ENCODE data around the gene VPS33B.
"Not testable (repeated sequence)": the region's sequence is repeated elsewhere in the genome, so short reads cannot be mapped to it uniquely, and the experiment has no call there.

Gene VPS33B

DNA sequence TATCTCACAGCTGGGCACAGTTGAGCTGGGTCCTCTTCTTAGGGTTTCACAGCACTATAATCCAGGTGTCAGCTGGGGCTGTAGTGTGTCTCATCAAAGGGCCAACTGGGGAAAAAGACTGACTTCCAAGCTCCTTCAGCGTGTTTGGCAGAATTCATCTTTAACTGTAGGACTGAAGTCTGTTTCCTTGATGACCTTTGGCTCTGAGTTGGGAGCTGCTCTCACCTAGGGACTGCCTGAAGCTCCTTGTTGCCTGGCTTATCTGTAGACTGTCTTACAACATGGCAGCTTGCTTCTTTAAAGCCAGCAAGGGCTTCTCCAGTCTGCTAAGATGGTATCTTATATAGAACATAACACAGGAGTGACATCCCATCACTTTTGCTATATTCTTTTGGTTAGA lies 5.3 kb upstream of the VPS33B start:
- DNase-seq = no peak

DNA sequence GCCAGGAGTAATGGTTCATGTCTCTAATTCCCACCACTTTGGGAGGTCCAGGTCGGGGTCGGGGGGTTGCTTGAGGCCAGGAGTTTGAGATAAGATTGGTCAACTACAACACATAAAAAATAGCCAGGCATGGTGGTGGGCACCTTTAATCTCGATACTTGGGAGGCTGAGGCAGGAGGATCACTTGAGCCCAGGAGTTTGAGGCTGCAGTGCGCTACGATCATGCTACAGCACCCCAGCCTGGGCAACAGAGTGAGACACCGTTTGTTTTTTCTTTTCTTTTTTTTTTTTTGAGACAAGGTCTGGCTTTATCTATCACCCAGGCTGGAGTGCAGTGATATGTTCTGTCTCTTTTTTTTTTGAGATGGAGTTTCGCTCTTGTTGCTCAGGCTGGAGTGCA lies 1.3 kb upstream of the VPS33B start:
- no peak for DNase-seq

DNA sequence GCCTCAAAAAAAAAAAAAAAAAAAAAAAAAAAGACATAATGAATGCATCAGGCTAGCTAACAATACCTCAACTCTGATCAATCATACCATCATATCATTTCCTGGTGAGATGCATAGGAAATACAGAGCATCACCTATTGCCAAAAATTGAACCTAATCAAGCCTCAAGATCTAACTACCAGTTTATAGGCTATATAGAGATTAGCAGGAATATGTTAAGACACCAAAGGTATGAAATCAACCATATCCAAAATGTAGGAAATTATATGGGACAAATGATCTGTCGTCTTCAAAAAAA lies 387 bp upstream of the VPS33B start:
- no peak for DNase-seq

- no peak for DNase-seq
Measured at GRCh38 chr15:91021516-91022074, 799 bp downstream of the VPS33B start.

- no peak for DNase-seq
Measured at GRCh38 chr15:91018158-91018557, 4.2 kb downstream of the VPS33B start.

- no peak for DNase-seq
Measured at GRCh38 chr15:91017716-91018115, 4.7 kb downstream of the VPS33B start.

GRCh38 chr15:91013701-91014100 lies 8.7 kb downstream of the VPS33B start:
- DNase-seq = not testable (repeated sequence)

DNA sequence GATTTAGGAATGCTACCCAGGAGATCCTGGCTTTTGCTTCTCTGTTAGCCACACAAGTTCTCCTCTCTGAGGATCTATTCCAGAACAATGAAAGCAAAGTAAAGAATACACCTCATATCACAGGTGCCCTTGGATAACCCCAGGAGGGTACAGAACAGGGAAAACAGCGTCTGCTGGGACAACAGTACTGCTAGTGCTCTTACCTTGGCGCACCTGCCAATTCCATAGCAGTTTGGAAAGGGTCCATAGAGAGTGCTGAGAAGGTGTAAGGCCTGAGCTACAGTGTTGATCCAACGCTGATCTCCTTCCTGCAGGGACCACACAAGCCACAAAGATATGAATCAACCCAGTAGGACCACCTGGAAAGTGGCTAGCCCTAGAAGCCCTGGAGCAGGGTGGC lies 15.1 kb downstream of the VPS33B start:
- DNase-seq = no peak

- no peak for DNase-seq
Measured at GRCh38 chr15:91001209-91001608, 21.2 kb downstream of the VPS33B start.

DNA sequence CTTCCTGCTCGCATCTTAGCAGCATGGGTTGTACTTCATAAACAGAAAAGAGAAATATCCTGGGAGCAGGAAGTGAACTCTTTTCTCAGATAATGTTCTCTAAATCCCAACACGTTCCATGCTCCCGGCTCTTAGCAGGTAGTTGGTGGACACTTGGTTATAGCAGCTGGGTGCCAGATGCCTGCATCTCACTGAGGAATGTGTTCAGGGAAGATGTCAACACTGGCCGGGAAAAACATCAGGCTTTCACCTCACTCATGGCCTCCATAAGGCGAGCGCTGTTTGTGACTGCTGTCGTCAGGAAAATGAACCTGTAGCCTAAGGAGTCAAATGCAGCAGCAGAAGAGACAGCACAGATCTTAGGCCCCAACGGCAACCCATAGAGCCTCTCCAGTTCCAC lies 23.7 kb downstream of the VPS33B start:
- no peak for DNase-seq

- peak; percentile 99 for DNase-seq
Measured at GRCh38 chr15:90994417-90995311, 27.7 kb downstream of the VPS33B start, which contains the start of gene PRC1. PRC1 (minus strand) TSS chr15:90994535; CDS start chr15:90994417, 118 bp downstream.

DNA sequence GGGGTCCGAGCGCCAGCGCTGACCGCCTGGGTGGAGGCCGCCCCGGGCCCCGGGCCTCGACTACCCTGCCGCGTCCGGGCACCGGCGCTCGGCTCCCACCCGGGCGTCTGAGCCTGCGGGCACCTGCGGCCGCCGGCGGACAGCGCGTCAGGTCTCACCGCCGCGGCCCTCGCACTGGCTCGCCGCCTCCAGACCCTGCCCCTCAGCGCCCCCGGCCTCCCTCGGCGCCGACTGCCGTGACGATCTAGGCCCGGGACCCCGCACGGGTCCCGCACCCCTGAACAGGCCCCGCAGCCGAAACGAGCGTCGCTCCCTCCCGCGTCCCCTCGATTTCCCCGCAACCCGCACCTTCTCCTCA lies 28.4 kb downstream of the VPS33B start:
- no peak for DNase-seq

- no peak for DNase-seq
Measured at GRCh38 chr15:90991587-90992285, 30.7 kb downstream of the VPS33B start.

DNA sequence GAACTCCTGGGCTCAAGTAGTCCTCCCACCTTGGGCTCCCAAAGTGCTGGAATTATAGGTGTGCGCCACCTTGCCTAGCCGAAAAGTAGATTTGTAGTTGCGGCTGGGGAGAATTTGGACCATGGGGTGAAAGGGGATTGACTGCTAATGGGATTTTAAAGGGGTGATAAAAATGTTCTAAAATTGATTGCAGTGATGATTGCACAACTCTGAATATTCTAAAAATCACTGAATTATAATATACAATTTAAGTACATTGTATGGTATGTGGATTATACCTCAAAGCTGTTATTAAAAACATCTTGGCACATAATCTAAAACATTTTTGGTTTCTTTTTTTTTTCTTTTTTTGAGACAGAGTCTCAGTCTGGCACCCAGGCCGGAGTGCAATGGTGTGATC lies 31.9 kb downstream of the VPS33B start:
- no peak for DNase-seq

DNA sequence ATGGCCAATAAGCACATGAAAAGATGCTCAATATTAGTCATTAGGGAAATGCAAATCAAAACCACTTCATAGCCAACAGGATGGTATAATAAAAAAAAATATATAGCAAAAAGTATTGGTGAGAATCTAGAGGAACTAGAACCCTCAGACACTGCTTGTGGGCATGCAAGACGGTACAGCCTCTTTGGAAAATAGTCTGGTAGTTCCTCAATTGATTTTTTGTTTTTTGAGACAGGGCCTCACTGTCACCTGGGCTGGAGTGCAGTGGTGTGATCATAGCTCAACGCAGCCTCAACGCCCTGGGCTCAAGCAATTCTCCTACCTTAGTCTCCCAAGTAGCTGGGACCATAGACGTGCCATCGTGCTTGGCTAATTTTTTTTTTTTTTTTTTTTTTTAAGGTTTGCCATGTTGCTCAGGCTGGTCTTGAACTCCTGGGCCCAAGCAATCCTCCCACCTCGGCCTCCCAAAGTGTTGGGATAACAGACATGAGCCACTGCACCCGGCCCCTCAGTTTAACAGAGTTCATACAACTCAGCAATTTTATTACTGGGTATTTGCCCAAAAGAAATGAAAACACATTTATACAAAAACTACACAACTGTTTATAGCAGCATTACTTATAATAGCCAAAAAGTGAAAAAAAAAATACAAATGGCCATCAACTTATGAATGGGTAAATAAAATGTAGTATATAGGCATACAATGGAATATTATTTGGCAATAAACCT lies 33.2 kb downstream of the VPS33B start:
- DNase-seq = no peak

GRCh38 chr15:90988296-90988695 lies 34.1 kb downstream of the VPS33B start:
- no peak for DNase-seq

- DNase-seq = no peak
Measured at GRCh38 chr15:90987561-90988141, 34.7 kb downstream of the VPS33B start.

DNA sequence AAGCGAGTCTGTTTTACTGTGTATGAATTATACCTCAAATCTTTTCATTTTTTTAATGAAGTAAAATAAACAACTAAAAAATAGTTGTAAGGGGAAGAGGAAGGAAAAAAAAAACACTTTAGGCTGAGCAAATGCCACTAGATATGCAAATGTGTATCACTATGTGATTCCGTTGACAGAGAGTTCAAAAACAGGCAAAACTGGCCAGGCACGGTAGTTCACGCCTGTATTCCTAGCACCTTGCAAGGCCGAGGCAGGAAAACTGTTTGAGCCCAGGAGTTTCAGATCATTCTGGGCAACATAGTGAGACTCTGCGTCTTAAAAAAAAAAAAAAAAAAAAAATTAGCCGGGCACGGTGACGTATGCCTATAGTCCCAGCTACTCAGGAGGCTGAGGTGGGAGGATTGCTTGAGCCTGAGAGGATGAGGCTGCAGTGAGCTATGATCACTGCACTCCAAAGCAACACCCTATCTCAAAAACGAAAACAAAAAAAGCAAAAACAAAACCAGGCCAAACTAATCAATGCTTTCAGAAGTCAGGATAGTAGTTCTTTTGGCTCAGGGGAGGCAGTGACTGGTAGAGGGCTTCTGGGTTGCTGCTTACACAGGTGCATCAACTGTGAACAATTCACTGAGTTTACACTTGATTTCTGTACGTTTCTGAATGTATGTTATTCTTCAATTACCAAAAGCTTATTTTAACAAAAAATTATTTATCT lies 35.4 kb downstream of the VPS33B start:
- DNase-seq = no peak

- no peak for DNase-seq
Measured at GRCh38 chr15:90982135-90982534, 40.3 kb downstream of the VPS33B start.

DNA sequence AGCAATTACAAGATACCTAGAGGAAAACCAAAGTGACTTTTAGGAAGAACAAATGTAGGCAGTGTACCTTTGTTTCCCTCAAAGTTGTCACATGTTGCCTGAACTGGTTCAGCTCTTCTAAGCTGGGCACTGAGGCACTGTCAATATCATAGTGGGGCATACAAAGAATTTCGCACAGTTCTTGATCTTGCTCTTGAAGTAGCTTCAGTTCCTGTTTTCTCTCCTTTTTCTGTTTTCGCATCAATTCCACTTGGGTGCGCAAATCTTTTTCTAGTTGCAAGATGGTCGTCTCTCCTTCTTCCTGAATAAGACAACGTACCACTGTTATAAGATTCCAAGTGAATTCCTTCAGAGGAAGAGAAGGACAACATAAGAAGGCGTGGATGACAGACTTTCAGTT lies 40.7 kb downstream of the VPS33B start:
- no peak for DNase-seq

DNA sequence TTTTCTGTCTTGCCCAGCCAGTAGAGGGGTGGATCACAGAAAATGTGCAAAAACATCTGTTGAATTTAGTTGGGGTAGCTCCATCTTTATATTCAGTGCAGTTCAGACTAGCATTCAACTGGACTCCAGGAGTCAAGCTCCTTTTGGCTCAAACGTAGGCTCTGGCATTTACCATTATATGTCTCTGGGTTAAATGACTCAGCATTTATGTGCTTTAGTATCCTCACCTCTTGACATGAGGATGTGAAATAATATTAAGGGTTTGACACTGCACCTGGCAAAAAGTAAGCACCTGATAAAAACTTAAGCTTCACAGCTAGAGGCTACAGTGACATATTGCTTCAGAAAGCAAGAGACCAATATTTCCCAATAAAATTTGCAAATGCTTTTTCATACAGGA lies 42.8 kb downstream of the VPS33B start:
- no peak for DNase-seq

DNA sequence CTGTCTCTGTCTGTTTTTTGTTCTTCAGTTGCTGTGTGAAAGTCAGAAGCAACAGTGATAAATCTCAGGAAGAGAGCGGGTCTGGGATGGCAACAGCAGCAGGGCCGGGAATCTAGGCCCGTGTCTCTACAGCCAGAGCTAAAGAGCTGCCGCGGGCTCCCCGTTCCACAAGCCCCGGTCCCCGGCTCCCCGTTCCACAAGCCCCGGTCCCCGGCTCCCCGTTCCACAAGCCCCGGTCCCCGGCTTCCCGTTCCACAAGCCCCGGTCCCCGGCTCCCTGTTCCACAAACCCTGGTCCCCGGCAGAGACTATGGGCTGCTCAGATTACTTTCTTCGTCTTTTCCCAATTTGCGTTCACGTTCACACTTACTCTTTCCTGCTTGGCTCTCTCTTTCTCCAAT lies 48.2 kb downstream of the VPS33B start:
- DNase-seq = no peak

Data from left hindlimb (tissue), 1 donor.